ENCODE measurements around the gene TANC2.

Gene TANC2

GRCh38 chr17:62974788-62975187 is 8.8 kb downstream of the TANC2 start:
- Histone ChIP-seq H3K4me1 (ENCODE audit: control insufficient read depth, insufficient read depth, low read length) (no peaks in the 10 kb centered on the region), H3K4me3 (ENCODE audit: low read depth, low read length) (no peak overlapping the region), H3K27ac (ENCODE audit: extremely low read depth, low read depth, low read length) (no peak overlapping the region), H3K9me3 (ENCODE audit: control insufficient read depth, insufficient read depth, low read depth, low read length) (no peaks in the 10 kb centered on the region), H3K36me3 (ENCODE audit: control insufficient read depth in 2 of 2, insufficient read depth in 1 of 2, low read length in 2 of 2) (no peaks in the 10 kb centered on the region)
- TF ChIP-seq ZNF701 (tag by site-specific recombination; IDR thresholded peaks at IDR 0.05), result no peak
- no peak for TF ChIP-seq ZNF391 (tag by site-specific recombination; IDR thresholded peaks at IDR 0.05; ENCODE audit: borderline replicate concordance, low read depth)
- no peak for TF ChIP-seq ZNF623 (tag by site-specific recombination; IDR thresholded peaks at IDR 0.05)
- no peak for TF ChIP-seq ZNF341 (tag by site-specific recombination; IDR thresholded peaks at IDR 0.05; ENCODE audit: low read depth)
- TF ChIP-seq ZNF530 (tag by site-specific recombination; IDR thresholded peaks at IDR 0.05; ENCODE audit: low read depth), result no peak
- no peak for TF ChIP-seq ZNF132 (tag by site-specific recombination; IDR thresholded peaks at IDR 0.05; ENCODE audit: borderline replicate concordance)
- TF ChIP-seq ZNF148 (tag by site-specific recombination; IDR thresholded peaks at IDR 0.05; ENCODE audit: borderline replicate concordance), result no peak
- no peak for TF ChIP-seq TCF7L2 (IDR thresholded peaks at IDR 0.05; ENCODE audit: borderline replicate concordance, low read depth, low read length)
- TF ChIP-seq ZNF513 (tag by site-specific recombination; IDR thresholded peaks at IDR 0.05), result no peak
- no peak for TF ChIP-seq ZNF624 (tag by site-specific recombination; IDR thresholded peaks at IDR 0.05)
- no peak for TF ChIP-seq MZF1 (tag by site-specific recombination; IDR thresholded peaks at IDR 0.05; ENCODE audit: borderline replicate concordance)
- no peak for TF ChIP-seq ZNF138 (tag by site-specific recombination; IDR thresholded peaks at IDR 0.05; ENCODE audit: borderline replicate concordance)
- no peak for TF ChIP-seq ZNF677 (tag by site-specific recombination; IDR thresholded peaks at IDR 0.05)
- TF ChIP-seq ZNF2 (tag by site-specific recombination; IDR thresholded peaks at IDR 0.05), result no peak
- TF ChIP-seq ZBTB7A (tag by site-specific recombination; IDR thresholded peaks at IDR 0.05; ENCODE audit: low read depth), result no peak
- TF ChIP-seq ZNF311 (tag by site-specific recombination; IDR thresholded peaks at IDR 0.05; ENCODE audit: borderline replicate concordance), result no peak
- TF ChIP-seq ZNF558 (tag by site-specific recombination; IDR thresholded peaks at IDR 0.05), result no peak
- no peak for TF ChIP-seq ZBTB11 (tag by site-specific recombination; conservative IDR thresholded peaks at IDR 0.05; ENCODE audit: low read depth)
- no peak for TF ChIP-seq ZNF791 (tag by site-specific recombination; IDR thresholded peaks at IDR 0.05)
- ChIA-PET POLR2A (no interaction called here), CTCF (interaction anchor here (0.6 to 1.3 kb wide), 3 partner anchors 254 to 586 kb away, joined by 3 read pairs; no protein-coding TSS in a partner anchor)
